ENCODE measurements around the gene DIRAS1. TPM values are rescaled to one million over a fixed set of nuclear protein-coding genes. Genes with fewer than 3 reads are reported as not detected.

Gene DIRAS1, protein sequence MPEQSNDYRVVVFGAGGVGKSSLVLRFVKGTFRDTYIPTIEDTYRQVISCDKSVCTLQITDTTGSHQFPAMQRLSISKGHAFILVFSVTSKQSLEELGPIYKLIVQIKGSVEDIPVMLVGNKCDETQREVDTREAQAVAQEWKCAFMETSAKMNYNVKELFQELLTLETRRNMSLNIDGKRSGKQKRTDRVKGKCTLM
- total RNA-seq = 0.13 and 0.14 TPM in 2 replicates

GRCh38 chr19:2720777-2721569 lies at the start of gene DIRAS1:
DIRAS1 (minus strand) TSS chr19:2721372; CDS start chr19:2717806, 3,566 bp downstream.

GRCh38 chr19:2739602-2740313 lies 18.6 kb upstream of the DIRAS1 start, which contains the start of gene SLC39A3:
SLC39A3 (minus strand) TSS chr19:2740017; CDS start chr19:2737257, 2,760 bp downstream.

GRCh38 chr19:2702170-2703076 lies 18.7 kb downstream of the DIRAS1 start, which contains the start of gene GNG7:
GNG7 (minus strand) TSS chr19:2702694; CDS start chr19:2520688, 182,006 bp downstream.

Other genes starting within 250 kb of the DIRAS1 start
- 24.0 and 53.3 TPM in 2 replicates for gene GADD45B, start 245.2 kb downstream of the DIRAS1 start, total RNA-seq
- gene GNG7, start 18.7 kb downstream of the DIRAS1 start, total RNA-seq = 0.22 and 0.27 TPM in 2 replicates
- 18.9 and 24.3 TPM in 2 replicates for gene SLC39A3, start 18.6 kb upstream of the DIRAS1 start, total RNA-seq
- 68.1 and 68.2 TPM in 2 replicates for gene SGTA, start 61.9 kb upstream of the DIRAS1 start, total RNA-seq
- gene THOP1, start 64.1 kb upstream of the DIRAS1 start, total RNA-seq = 110 and 146 TPM in 2 replicates
- gene ZNF554, start 98.5 kb upstream of the DIRAS1 start, total RNA-seq = 2.0 and 3.5 TPM in 2 replicates
- 6.0 TPM in 2 replicates for gene ZNF555, start 120.1 kb upstream of the DIRAS1 start, total RNA-seq
- gene ZNF556, start 146.0 kb upstream of the DIRAS1 start, total RNA-seq = not detected in 2 replicates
- 3.9 and 5.6 TPM in 2 replicates for gene ZNF57, start 179.6 kb upstream of the DIRAS1 start, total RNA-seq
- gene ZNF77, start 223.6 kb upstream of the DIRAS1 start, total RNA-seq = 5.0 and 5.6 TPM in 2 replicates